ENCODE results near the gene ESAM. TPM values are rescaled to one million over a fixed set of nuclear protein-coding genes. Genes with fewer than 3 reads are reported as not detected.

Gene ESAM
- total and polyA plus RNA-seq, 2 of the 8 experiments (the other 6 are each of a cell fraction or from before 2014, with no cell fraction given), result 0.09 TPM; not detected in 1

DNA sequence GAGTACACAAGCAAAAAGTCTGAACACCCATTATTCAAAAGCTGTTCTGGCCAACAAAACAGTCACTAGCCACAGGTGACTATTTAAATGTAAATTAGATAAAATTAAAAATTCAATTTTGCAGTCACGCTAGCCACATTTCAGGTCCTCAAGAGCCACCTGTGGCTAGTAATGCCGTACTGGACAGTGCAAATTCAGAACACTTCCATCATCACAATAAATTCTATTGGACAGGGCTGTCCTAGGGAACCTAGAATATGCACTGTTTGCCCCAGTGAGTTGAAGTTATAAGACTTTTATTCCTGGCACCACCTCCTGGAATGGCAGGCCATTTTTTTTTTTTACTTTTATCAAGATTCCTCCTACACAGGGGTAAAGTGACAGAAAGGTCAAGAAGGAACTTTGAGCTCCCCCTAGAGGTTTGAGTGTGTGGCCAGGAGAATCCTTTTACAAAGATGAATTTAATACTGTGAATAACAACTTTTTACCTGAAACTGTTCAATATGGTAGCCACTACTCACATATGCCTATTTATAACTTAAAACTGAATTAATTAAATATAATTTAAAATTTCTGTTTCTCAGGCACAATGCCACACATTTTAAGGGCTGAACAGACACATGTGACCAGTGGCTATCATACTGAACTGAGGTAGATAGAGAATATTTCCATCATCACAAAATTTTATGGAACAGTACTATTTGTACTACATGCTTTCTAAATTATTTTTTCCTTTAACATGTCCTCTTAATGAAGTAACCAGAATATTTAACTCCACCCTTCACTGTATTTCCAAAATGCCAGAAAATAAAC, 31.6 kb upstream of the ESAM start:
- CTCF ChIA-PET (ENCODE audit: partially characterized antibody), result interaction anchor here (0.5 to 7.6 kb wide), 34 partner anchors 10 to 475 kb away, joined by 3 to 111 read pairs (median 4); partner anchors contain the start of genes ESAM, ROBO3, SIAE and SPA17
- WGBS, 2 experiments (ENCODE audit: extremely low coverage in 1 of 2, insufficient coverage in 1 of 2, insufficient read length in 1 of 2, insufficient replicate concordance in 2 of 2, low coverage in 1 of 2, low lambda C conversion rate in 2 of 2, missing lambda C conversion rate in 1 of 2), result 43% methylated on average over 2 of the region's 2 CpGs; no CpG with 5 or more reads in 1 of the 2 experiments

More for the DNA sequence above, 31.6 kb upstream of the ESAM start:
- Histone ChIP-seq H2AFZ (ENCODE audit: low read length) (no peak overlapping the region), H3K9me3 (ENCODE audit: insufficient read depth in 2 of 2, low read depth in 1 of 2, low read length in 1 of 2) (no peaks in the 10 kb centered on the region), H4K91ac (replicated peaks; ENCODE audit: insufficient read length, low read length) (no peak overlapping the region), H3K27ac (ENCODE audit: low read depth, low read length) (no peak overlapping the region), H2BK15ac (ENCODE audit: low read length) (no peak overlapping the region), H2BK20ac (ENCODE audit: low read length) (no peak overlapping the region), H3K4ac (replicated peaks; ENCODE audit: insufficient read length, low read depth, low read length) (no peak overlapping the region), H3K14ac (ENCODE audit: insufficient read length) (no peak overlapping the region), H2BK120ac (replicated peaks; ENCODE audit: low read depth, low read length) (no peak overlapping the region), H3K56ac (replicated peaks; ENCODE audit: insufficient read length, low read depth, low read length) (no peak overlapping the region), H4K5ac (ENCODE audit: insufficient read length, low read depth, low read length) (no peak overlapping the region), H2BK12ac (ENCODE audit: low read depth, low read length) (no peak overlapping the region), H3K9ac (replicated peaks in 1 of 4; ENCODE audit: extremely low read depth in 1 of 4, low read depth in 3 of 4, low read length in 3 of 4) (no peak overlapping the region), H3K23ac (ENCODE audit: insufficient read length) (no peak overlapping the region), H4K20me1 (replicated peaks in 1 of 2; ENCODE audit: control insufficient read depth in 1 of 2, insufficient read depth in 2 of 2, low read length in 2 of 2) (peaks cover 13 to 27% of the 10 kb centered on the region in 2 experiments), H3K36me3 (ENCODE audit: control insufficient read depth in 2 of 4, insufficient read depth in 4 of 4, low read length in 3 of 4) (no peaks in the 10 kb centered on the region), H3K23me2 (ENCODE audit: low read depth, low read length) (no peaks in the 10 kb centered on the region), H3K4me2 (ENCODE audit: insufficient read depth in 1 of 2, low read depth in 2 of 2, low read length in 2 of 2) (peak overlapping the region; percentile 45 to 52), H3K4me1 (replicated peaks in 1 of 4; ENCODE audit: control insufficient read depth in 3 of 4, insufficient read depth in 4 of 4, low read length in 3 of 4) (peaks cover 3 to 28% (median 7%) of the 10 kb centered on the region in 4 experiments; a peak in 6 of 7 replicates), H2AK5ac (ENCODE audit: low read depth, low read length) (no peak overlapping the region), H3K18ac (ENCODE audit: extremely low read depth, low read length) (no peak overlapping the region), H2BK5ac (ENCODE audit: low read depth, low read length) (no peak overlapping the region), H3K79me1 (ENCODE audit: low read depth, low read length) (peaks cover 5% of the 10 kb centered on the region), H3K4me3 (ENCODE audit: extremely low read depth in 1 of 4, insufficient read depth in 2 of 4, low read depth in 3 of 4, low read length in 4 of 4) (peak overlapping the region in 1 of 4 experiments; percentile 44; a peak in 1 of 8 replicates), H3K79me2 (ENCODE audit: control insufficient read depth in 1 of 2, insufficient read depth in 2 of 2, low read length in 2 of 2) (peaks cover 37 to 100% of the 10 kb centered on the region in 2 experiments), H3K27me3 (replicated peaks in 1 of 4; ENCODE audit: control insufficient read depth in 3 of 4, extremely low read depth in 1 of 4, insufficient read depth in 3 of 4, low read length in 3 of 4) (no peaks in the 10 kb centered on the region), H4K8ac (ENCODE audit: extremely low read depth, insufficient read depth, low read length) (no peak overlapping the region)
- POLR2A ChIA-PET (ENCODE audit: partially characterized antibody), result interaction anchor here (0.6 to 2.0 kb wide), 9 partner anchors 9 to 94 kb away, joined by 3 to 8 read pairs (median 3); no protein-coding TSS in a partner anchor
- DNase-seq (ENCODE audit: low read depth in 1 of 2, low spot score in 2 of 2) (no peak), FAIRE-seq (peak; percentile 85)
